GM18909 (cell line): ENCODE data around the gene PLA2G4F.

Experiments
- ATAC-seq: cut with Tn5 transposase; IDR thresholded peaks from one replicate; pipeline ENCODE4 v1.9.1; 2021; ENCODE audit warnings: mild to moderate bottlenecking; ENCODE audit not compliant: unreplicated experiment, poor library complexity

PLA2G4F gene

DNA sequence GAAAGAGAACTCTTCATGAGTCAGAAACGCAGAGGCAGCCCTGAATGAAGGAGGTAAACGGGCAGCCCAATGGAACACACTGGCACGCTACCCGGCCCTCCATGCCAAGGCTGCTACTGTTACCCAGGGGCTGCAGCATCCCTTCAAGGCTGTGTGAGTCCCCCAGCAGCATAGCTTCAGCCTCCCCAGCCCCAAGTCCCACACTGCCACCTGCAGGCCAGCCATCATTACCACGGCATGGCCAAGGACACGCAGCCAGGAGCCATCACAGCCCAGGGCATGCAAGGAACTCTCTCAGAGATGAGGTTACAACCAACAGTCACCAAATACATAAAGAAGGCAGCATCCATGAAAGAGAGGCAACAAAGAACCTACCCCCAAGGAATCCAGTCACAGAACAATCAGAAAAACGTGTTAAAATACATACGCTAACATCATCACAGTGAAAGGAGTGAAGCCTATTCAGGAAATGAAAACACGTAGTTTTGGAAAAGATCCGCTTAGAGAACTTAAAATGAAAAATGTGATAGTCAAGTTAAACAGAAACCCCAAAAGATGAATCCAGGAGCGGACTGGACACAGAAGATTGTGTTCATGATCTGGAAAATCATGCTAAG, 22.4 kb downstream of the PLA2G4F start:
- no peak for ATAC-seq

DNA sequence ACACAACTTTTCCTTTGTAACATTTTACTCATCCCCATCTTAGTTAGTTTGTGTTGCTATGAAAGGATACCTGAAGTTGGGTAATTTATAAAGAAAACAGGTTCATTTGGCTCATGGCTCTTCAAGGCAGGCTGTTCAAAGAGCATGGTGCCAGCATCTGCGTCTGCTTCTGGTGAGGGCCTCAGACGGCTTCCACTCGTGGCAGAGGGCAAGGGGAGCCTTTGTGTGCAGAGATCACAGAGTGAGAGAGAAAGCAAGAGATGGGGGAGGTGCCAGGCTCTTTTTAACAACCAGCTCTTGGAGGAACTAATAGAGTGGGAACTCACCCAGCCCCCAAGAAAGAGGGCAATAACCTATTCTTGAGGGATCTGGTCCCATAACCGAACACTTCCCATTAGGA, 23.1 kb downstream of the PLA2G4F start:
- no peak for ATAC-seq

DNA sequence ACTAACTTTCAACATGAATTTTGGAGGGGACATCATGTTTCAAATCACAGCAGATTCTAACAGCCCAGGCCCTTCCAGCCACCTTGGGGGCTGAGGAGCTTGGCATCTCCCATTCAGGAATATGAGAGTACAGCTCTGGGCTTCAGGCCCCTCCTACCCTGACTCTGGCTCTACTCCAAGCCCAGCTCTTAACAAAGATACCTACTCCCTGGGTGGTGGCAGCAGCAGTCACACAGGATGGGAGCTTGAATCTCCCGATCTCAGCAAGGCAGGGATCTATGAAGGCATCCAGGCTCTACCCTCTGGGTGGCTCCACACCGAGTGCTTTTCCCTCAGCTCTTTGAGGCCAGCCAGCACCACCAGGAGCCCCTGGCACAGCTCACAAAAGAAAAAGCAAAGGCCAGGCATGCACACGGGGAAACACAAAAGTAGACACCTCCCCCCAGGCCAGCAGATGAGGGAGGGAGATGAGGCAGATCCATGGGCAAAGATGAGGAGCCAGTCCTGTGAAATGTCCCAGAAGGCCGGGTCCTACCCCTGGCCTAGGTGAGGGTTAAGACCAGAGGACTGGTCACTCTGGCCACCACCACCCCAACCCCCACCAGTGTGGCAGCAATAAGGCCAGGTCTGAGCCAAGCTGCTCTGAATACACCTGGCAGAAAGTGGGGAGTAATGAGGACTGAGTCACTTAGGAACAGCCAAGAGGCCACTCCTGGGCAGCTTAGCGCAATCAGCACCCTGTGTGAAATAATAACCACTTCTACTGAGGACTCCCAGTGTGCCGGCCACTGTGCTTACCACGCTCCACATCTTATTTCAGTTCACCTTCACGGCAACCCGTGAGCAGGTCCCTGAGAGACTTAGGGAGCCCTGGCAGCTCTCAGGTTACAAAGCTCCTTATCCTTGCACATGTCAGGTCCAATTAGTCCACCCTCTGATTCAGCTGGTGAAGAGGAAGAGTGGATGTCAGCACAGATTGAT, 24.3 kb downstream of the PLA2G4F start:
- no peak for ATAC-seq

GRCh38 chr15:42131006-42131405, 25.4 kb downstream of the PLA2G4F start:
- ATAC-seq = no peak

DNA sequence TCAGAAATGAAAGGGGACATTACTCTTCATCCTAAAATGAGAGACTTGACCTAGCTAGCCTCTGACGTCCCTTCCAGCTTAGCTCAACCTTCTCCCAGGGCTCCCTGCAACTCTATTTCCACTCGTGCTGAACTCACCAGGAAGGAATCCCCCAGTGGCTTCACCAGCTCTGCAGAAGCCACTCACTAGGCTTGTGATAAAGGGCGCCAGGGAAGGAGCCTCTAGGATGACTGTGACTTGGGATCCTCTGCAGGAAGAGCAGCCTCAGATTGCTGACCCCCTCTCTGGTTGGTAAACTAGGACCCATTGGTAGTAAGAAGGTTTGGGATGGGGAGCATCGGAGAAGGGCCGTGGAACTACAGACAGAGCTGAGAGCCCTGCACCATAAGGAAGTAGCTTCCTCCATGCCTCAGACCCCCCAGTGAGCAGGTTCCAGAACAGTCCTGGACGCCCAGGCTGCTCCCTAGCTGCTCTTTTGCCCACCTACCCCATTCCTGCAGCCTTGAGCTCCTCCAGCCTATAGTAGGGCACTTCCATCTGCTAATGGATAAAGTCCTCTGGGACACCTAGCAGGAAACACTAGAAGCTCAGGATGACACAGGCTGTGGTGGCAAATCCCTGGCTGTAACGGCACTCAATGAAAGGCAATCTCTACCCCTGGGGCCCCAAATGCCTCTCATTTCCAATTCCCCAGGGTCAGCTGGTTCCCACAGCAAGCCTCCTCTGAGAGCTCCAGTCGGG, 26.0 kb downstream of the PLA2G4F start:
- no peak for ATAC-seq

DNA sequence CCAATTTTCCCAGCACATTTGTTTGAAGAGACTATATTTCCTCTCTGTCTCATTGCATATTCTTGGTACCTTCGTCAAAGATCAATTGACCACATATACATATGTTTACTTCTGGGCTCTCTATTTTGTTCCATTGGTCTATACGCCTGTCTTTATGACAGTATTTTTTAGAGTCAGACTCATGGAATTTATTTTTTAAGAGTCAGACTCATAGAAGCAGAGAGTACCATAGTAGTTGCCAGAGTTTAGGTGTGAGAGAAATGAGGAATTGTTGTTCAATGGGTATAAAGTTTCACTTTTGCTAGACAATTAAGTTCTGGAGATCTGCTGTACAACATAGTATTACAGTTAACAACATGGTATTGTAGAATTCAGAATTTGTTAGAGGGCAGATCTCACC, 27.1 kb downstream of the PLA2G4F start:
- ATAC-seq = no peak

DNA sequence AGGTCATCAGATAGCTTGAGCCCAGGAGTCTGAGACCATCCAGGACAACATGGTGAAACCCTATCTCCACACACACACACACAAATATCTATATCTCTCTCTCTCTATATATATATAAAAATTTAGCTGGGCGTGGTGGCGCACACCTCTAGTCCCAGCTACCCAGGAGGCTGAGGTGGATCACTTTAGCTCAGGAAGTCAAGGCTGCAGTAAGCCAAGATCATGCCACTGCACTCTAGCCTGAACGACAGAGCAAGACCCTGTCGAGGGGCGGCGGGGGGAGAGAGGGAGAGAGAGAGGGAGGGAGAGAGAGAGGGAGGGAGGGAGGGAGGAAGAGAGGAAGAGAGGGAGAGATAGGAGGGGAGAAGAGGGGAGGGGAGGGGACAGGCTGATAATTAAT, 28.0 kb downstream of the PLA2G4F start:
- ATAC-seq = no peak

GRCh38 chr15:42123546-42123945, 32.9 kb downstream of the PLA2G4F start:
- no peak for ATAC-seq

GRCh38 chr15:42121682-42122081, 34.8 kb downstream of the PLA2G4F start:
- no peak for ATAC-seq

DNA sequence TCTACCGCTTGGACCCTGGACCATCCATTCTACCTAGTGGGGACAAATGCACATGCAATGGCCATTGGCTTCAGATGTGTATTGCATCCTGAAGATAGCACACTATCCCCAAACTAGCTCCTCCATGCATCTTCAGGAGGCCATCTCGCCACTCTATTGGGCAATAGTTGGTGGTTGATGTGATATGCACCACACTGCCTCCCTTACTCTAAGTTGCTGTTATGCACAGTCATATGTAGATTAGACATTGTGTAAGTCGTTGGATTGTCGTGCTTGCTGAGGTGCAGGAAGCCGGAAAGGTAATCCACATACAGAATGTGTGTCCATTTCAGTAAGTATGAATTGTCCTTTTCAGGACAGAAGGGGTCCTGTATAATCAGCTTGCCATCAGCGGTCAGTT, 35.4 kb downstream of the PLA2G4F start:
- no peak for ATAC-seq

DNA sequence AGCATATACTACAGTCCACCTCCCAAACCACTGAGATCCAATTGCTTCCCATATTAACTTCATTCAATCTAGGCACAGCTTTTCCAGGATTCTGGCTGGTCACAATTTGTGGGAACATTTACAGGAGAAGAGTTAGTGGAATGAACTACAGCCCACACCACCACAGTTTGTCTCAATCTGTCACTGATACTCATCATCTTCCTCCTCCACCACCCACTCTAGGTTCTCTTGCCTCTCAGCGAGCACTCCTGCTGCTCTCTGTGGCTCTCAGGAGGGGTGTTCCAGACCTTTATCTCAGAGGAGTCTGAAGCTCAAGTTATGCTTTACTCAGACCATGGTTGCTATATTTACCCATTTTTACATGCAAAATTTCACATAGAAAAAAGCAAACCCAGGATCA, 36.2 kb downstream of the PLA2G4F start:
- no peak for ATAC-seq

- no peak for ATAC-seq
These were observed 37.0 kb downstream of the PLA2G4F start for GRCh38 chr15:42119446-42119760.

- no peak for ATAC-seq
These were observed 37.6 kb downstream of the PLA2G4F start for GRCh38 chr15:42118650-42119445.

DNA sequence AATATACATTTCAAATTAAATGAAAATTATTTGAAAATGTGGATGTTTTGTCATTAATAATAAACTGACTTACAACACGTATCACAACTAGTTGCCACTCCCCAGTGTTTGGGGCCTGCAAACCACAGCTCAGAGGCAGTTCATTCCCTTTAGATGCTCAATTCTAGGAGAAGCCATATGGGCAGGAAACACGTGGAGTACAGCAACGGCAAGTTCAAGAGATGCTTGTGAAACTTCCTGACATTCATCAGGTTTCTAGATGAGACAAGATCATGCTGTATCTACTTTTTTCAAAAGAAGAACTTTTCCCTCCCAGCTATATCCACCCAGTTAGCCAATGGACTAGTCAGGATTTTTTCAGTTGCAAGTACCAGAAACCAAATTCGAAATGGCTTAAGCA, 44.5 kb downstream of the PLA2G4F start:
- no peak for ATAC-seq

GRCh38 chr15:42110367-42110766, 46.1 kb downstream of the PLA2G4F start:
- ATAC-seq = no peak

- ATAC-seq = no peak
These were observed 47.6 kb downstream of the PLA2G4F start for GRCh38 chr15:42108806-42109205.

DNA sequence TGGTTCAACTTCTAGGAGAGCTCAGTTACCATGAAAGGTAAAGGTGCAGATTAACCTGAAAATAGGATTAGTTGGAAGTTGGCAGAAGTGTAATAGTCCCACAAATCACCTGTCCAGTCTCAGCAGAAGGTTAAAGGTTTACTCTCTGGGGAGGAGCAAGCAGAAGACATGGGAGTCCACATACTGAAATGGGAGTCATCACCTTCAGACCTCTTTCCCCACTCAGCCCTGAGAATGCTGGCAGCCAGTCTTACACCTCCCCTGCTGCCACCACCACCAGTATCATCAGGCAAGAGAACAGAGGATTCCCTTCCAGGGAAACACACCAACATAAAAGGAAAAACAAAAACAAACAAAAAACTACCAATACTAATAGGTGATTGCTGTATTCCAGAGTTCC, 48.2 kb downstream of the PLA2G4F start:
- no peak for ATAC-seq

- ATAC-seq = no peak
These were observed 49.0 kb downstream of the PLA2G4F start for GRCh38 chr15:42107473-42107872.

GRCh38 chr15:42106288-42106687, 50.1 kb downstream of the PLA2G4F start:
- no peak for ATAC-seq

- no peak for ATAC-seq
These were observed 52.1 kb downstream of the PLA2G4F start for GRCh38 chr15:42104095-42104891.
